Erythroblast (primary cell): ENCODE results near the gene RGS16.

ENCODE experiments used
- GATA1 ChIP-seq: IDR thresholded peaks from 2 replicates; pipeline ENCODE4 v1.6.1; 2011; ENCODE audit warnings: low read depth, mild to moderate bottlenecking, control low read depth, low read length, moderate library complexity
- POLR2A ChIP-seq: IDR thresholded peaks from 2 replicates; pipeline ENCODE4 v1.6.1; 2011; ENCODE audit warnings: mild to moderate bottlenecking, low read length

GRCh38 chr1:182567629-182568028 is 36.6 kb downstream of the RGS16 start:
- TF ChIP-seq POLR2A = no peak
- no peak for TF ChIP-seq GATA1
